Glomerular visceral epithelial cell (primary cell): ENCODE measurements around the gene ZNF341.
"Not testable (repeated sequence)": the region's sequence is repeated elsewhere in the genome, so short reads cannot be mapped to it uniquely, and the experiment has no call there.

ENCODE experiments used
- DNase-seq: peaks from one replicate; pipeline ENCODE4 v3.0.0-alpha.2; 2016; ENCODE audit errors: extremely low spot score

ZNF341 gene

GRCh38 chr20:33731693-33732165, at the start of gene ZNF341:
Gene ZNF341, plus strand, starts transcription at chr20:33731996. Its CDS starts 26 bp downstream, at chr20:33732022.
- DNase-seq = peak; percentile 94

GRCh38 chr20:33684533-33685327, 47.1 kb upstream of the ZNF341 start:
- DNase-seq = no peak

- peak; percentile 60 for DNase-seq
Measured at GRCh38 chr20:33685328-33686099, 46.3 kb upstream of the ZNF341 start.

GRCh38 chr20:33686100-33686983, 45.5 kb upstream of the ZNF341 start, which contains the start of gene E2F1:
Gene E2F1, minus strand, starts transcription at chr20:33686385. Its CDS starts 121 bp downstream, at chr20:33686264.
- peak; percentile 97 for DNase-seq

GRCh38 chr20:33686984-33687366, 44.8 kb upstream of the ZNF341 start:
- DNase-seq = no peak

GRCh38 chr20:33687370-33687915, 44.4 kb upstream of the ZNF341 start:
- no peak for DNase-seq

GRCh38 chr20:33687993-33688937, 43.5 kb upstream of the ZNF341 start:
- no peak for DNase-seq

GRCh38 chr20:33688938-33689424, 42.8 kb upstream of the ZNF341 start:
- no peak for DNase-seq

- no peak for DNase-seq
Measured at GRCh38 chr20:33689493-33689892, 42.3 kb upstream of the ZNF341 start.

- peak; percentile 63 for DNase-seq
Measured at GRCh38 chr20:33689973-33690372, 41.8 kb upstream of the ZNF341 start.

GRCh38 chr20:33693289-33693688, 38.5 kb upstream of the ZNF341 start:
- no peak for DNase-seq

GRCh38 chr20:33693741-33694638, 37.8 kb upstream of the ZNF341 start:
- DNase-seq = no peak

GRCh38 chr20:33694639-33695012, 37.2 kb upstream of the ZNF341 start:
- no peak for DNase-seq

GRCh38 chr20:33696448-33696847, 35.3 kb upstream of the ZNF341 start:
- DNase-seq = no peak

GRCh38 chr20:33697129-33697528, 34.7 kb upstream of the ZNF341 start:
- no peak for DNase-seq

GRCh38 chr20:33698966-33699365, 32.8 kb upstream of the ZNF341 start:
- not testable (repeated sequence) for DNase-seq

GRCh38 chr20:33700696-33701441, 30.9 kb upstream of the ZNF341 start:
- DNase-seq = not testable (repeated sequence)
